Activated CD4-positive, alpha-beta memory T cell treated with anti-CD3 and anti-CD28 coated beads for 36 hours (primary cell): ENCODE measurements around the gene TSPAN16. TPM values are rescaled to one million over a fixed set of nuclear protein-coding genes. Genes with fewer than 3 reads are reported as not detected.
"Not testable (repeated sequence)": the region's sequence is repeated elsewhere in the genome, so short reads cannot be mapped to it uniquely, and the experiment has no call there.

Experiments
- CTCF ChIA-PET: fragments of 350-600 bp; sonication (Branson Sonifier 250); formaldehyde crosslinking; loops from one replicate; lab custom pipeline; 2021; ENCODE audit warnings: antibody characterized with exemption, inconsistent platforms; lab: Charles Lee
- POLR2A ChIA-PET: fragments of 350-600 bp; sonication (Branson Sonifier 250); formaldehyde crosslinking; loops from one replicate; lab custom pipeline; 2021; ENCODE audit warnings: antibody characterized with exemption; lab: Charles Lee
- DNase-seq: peaks from one replicate; pipeline ENCODE4 v3.0.0-alpha.2; 2020
- H3K27ac Mint-ChIP-seq: one replicate; pipeline ENCODE4 v1.8.0; 2021; ENCODE audit warnings: mixed read lengths
- H3K27me3 Mint-ChIP-seq: one replicate; pipeline ENCODE4 v1.8.0; 2021; ENCODE audit warnings: mixed read lengths
- H3K36me3 Mint-ChIP-seq: one replicate; pipeline ENCODE4 v1.8.0; 2021; ENCODE audit warnings: mixed read lengths
- H3K4me1 Mint-ChIP-seq: one replicate; pipeline ENCODE4 v1.8.0; 2021; ENCODE audit warnings: low read depth, mixed read lengths
- H3K4me3 Mint-ChIP-seq: one replicate; pipeline ENCODE4 v1.8.0; 2021; ENCODE audit warnings: mild to moderate bottlenecking, mixed read lengths
- H3K9me3 Mint-ChIP-seq: one replicate; pipeline ENCODE4 v1.8.0; 2021; ENCODE audit warnings: mixed read lengths
- intact Hi-C: fragments of 100-400 bp; cut with micrococcal nuclease; formaldehyde crosslinking; loops from one replicate; pipeline ENCODE4 v1.15.1; 2023
- total RNA-seq, 2 experiments: library from RNA; stranded (reverse); gene quantifications; one replicate each; pipeline ENCODE4 v1.2.3, GENCODE V29; 2021

TSPAN16 gene
- total RNA-seq, 2 experiments from 2014 or later: not detected

DNA sequence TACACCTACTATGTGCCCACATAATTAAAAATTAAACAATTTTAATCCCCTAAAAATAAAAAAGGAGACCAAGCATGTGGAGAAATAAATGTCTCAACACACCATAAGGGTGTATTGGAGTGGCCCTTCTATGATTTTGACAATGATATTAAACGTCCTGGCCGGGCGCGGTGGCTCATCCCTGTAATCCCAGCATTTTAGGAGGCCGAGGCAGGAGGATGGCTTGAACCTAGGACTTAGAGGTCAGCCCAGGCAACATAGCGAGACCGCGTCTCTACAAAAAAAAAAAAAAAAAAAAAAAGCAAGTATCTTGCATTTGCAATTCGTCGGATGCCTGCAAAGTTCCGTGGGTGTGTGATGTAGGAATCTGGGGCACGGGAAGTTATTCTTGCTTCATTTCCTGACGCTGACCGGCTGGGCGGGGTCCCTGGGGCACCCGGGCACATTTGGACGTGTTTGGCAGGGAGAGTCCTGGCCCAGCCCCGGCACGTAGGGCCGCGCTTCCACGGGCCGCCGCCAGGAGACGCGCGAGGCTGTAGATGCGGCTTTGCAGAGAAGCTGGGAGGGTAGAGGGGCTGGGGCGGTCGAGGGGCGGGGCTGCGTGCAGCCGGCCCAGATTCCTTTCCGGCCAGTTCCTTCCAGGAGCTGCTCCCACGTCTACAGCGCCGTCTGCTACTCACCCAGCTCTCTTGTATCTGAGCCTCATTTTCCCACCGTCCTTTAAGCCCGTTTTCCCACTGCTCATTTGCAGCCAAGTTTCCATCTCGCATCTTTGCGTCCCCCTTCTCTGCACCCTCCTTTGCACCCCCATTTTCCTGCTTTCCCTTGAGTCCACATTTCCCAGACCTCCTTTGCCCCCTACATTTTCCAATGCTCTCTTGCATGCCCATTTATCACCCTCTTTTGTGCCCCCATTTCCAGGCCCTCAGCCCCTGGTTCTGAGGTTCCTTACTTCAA is 2.2 kb upstream of the TSPAN16 start:
- Mint-ChIP-seq H3K9me3 (no peaks in the 10 kb centered on the region), H3K27me3 (peaks cover 13% of the 10 kb centered on the region), H3K4me3 (peak overlapping the region; percentile 43), H3K36me3 (no peaks in the 10 kb centered on the region), H3K27ac (no peak overlapping the region), H3K4me1 (peaks cover 10% of the 10 kb centered on the region)
- DNase-seq: peak; percentile 90
- CTCF ChIA-PET: interaction anchor here (0.5 to 4.1 kb wide), 16 partner anchors 11 to 192 kb away, joined by 3 to 23 read pairs (median 3); partner anchors contain the start of genes CCDC159, ELAVL3, SWSAP1 and TMEM205
- POLR2A ChIA-PET: interaction anchor here (0.9 kb wide), 1 partner anchor 31 kb away, joined by 5 read pairs; no protein-coding TSS in a partner anchor
- intact Hi-C loops: loop anchor here (1.0 to 5.0 kb wide), 3 partner anchors 144 to 189 kb away; partner anchors contain the start of genes ODAD3 and PRKCSH

DNA sequence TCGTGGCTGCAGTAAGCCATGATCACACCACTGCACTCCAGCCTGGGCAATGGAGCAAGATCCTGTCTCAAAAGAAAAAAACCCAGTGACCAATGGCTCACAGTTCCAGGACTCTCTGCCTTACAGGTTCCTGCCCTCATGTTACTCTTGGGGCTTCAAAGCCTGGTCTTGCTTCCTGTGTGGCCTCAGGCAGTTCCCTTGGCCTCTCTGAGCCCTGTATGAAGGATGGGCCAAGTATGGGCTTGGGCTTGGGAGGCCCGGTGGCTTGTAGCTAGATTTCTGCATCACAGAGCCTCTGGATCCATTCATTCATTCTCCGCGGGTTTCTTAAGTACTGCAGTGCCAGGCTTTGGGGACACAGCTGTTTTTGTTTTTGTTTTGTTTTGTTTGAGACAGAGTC is 780 bp upstream of the TSPAN16 start:
- POLR2A ChIA-PET: no interaction called here
- CTCF ChIA-PET: interaction anchor here (1.5 to 4.1 kb wide), 3 partner anchors 51 to 188 kb away, joined by 3 to 23 read pairs (median 10); partner anchors contain the start of genes CCDC159 and TMEM205
- intact Hi-C loops: no loop called here

DNA sequence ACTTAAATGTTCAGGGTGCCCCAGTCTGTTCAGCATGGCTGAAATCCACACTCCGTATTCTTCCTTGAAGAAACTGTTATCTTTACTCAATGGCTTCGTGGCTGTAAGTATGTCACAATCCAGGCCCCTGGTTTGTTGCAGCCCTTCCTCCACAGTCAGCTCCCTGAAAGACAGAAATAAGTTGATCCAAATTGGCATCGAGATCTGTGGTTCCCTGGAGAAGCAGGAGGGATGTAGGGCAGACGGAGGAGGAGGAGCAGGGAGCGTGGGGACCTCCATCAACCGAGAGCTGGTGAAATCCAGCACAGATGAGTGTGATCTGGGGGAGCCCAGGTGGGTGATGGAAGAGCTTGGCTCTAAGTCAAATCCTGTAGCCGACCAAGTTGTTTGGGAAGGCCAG is 304 bp downstream of the TSPAN16 start:
- Mint-ChIP-seq H3K4me1 (peaks cover 10% of the 10 kb centered on the region), H3K27ac (no peak overlapping the region), H3K9me3 (no peaks in the 10 kb centered on the region), H3K36me3 (no peaks in the 10 kb centered on the region), H3K27me3 (peaks cover 10% of the 10 kb centered on the region), H3K4me3 (no peak overlapping the region)
- intact Hi-C loops: no loop called here
- DNase-seq: no peak
- ChIA-PET POLR2A (no interaction called here), CTCF (interaction anchor here (1.1 to 4.1 kb wide), 2 partner anchors 79 to 187 kb away, joined by 3 to 23 read pairs; partner anchors contain the start of gene SWSAP1)

More for the DNA sequence above, 780 bp upstream of the TSPAN16 start:
- no peak for DNase-seq
- Mint-ChIP-seq H3K9me3 (no peaks in the 10 kb centered on the region), H3K36me3 (no peaks in the 10 kb centered on the region), H3K4me3 (no peak overlapping the region), H3K27me3 (peaks cover 10% of the 10 kb centered on the region), H3K27ac (no peak overlapping the region), H3K4me1 (peaks cover 10% of the 10 kb centered on the region)

DNA sequence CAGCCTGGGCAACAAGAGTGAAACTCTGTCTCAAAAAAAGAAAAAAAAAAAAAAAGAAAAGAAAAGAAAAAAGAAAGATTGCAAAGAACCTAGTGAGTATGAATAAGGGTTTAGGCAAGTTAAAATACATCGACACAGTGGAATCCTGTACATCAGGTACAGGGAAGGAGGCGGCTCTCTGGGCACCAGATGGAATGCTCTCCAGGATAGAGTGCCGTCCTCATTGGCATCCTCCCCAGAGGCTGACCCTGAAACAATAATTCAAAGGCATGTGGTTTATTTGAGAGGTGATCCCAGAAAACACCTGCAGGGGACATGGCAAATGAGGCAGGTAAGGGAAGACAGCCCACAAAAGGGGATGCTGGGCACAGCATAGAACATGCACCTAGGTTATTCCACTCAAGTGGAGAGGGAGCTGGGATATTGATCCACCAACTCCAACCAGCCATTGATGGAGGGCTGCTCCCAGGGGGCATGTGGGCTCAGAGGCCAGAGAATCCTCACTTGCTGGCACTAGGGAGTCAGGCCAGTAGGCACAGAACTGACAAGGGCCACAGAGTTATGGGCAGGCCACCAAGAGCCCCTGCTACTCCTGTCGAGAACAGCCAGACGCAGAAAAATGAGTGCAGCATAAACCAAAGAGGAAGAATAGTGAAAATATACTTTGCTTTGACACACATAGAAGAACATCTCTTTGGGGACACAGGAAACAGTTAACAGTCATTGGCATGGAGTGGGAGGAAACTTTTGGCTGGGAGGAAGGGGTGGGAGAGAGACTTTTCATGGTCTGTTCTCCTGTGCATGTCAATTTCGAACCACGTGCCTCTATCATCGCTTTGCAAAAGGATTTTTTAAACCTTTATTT is 4.2 kb downstream of the TSPAN16 start:
- Mint-ChIP-seq H3K27ac (no peak overlapping the region), H3K27me3 (peaks cover 5% of the 10 kb centered on the region), H3K36me3 (no peaks in the 10 kb centered on the region), H3K9me3 (no peaks in the 10 kb centered on the region), H3K4me1 (no peaks in the 10 kb centered on the region), H3K4me3 (no peak overlapping the region)
- DNase-seq: no peak
- POLR2A ChIA-PET: no interaction called here
- CTCF ChIA-PET: no interaction called here
- intact Hi-C loops: no loop called here

DNA sequence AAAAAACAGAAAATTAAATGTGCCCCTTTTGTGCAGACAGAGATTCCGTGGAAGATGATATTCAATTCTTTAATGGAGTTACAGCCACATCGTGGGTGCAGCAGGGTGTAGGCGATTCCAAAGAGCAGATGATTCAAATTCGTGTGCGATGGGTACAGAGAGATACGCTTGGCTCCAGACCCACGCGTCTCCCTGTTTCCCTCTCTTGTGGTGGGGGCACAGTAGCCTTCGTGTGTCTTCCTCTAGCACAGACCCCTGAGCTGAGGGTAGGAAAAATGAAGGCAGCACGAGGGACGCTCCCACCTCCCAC is 4.8 kb downstream of the TSPAN16 start:
- H3K27me3 Mint-ChIP-seq: peaks cover 5% of the 10 kb centered on the region
- no peaks in the 10 kb centered on the region for H3K36me3 Mint-ChIP-seq
- ChIA-PET CTCF (no interaction called here), POLR2A (no interaction called here)
- H3K9me3 Mint-ChIP-seq: no peaks in the 10 kb centered on the region
- no peak for DNase-seq
- H3K27ac Mint-ChIP-seq: no peak overlapping the region
- intact Hi-C loops: no loop called here
- H3K4me1 Mint-ChIP-seq: no peaks in the 10 kb centered on the region
- H3K4me3 Mint-ChIP-seq: no peak overlapping the region

DNA sequence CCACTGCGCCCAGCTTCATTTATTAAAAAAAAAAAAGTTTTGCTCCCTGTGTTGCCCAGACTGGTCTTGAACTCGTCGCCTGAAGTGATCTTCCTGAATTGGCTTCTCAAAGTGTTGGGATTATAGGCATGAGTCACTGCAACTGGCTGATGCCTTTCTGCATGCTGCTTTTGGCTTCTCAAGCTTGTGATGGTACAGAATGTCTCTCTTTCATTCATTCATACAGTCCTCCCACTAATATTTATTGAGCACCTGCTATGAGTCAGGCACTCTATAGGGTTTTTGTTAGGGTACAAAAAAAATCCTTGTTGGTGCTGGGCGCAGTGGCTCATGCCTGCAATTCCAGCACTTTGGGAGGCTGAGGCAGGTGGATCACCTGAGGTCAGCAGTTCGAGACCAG is 9.0 kb downstream of the TSPAN16 start:
- Mint-ChIP-seq H3K36me3 (no peaks in the 10 kb centered on the region), H3K27me3 (peaks cover 6% of the 10 kb centered on the region), H3K9me3 (no peaks in the 10 kb centered on the region), H3K27ac (no peak overlapping the region), H3K4me3 (no peak overlapping the region), H3K4me1 (no peaks in the 10 kb centered on the region)
- CTCF ChIA-PET: interaction anchor here (0.6 kb wide), 1 partner anchor 147 kb away, joined by 3 read pairs; no protein-coding TSS in a partner anchor
- intact Hi-C loops: no loop called here
- POLR2A ChIA-PET: no interaction called here
- no peak for DNase-seq

DNA sequence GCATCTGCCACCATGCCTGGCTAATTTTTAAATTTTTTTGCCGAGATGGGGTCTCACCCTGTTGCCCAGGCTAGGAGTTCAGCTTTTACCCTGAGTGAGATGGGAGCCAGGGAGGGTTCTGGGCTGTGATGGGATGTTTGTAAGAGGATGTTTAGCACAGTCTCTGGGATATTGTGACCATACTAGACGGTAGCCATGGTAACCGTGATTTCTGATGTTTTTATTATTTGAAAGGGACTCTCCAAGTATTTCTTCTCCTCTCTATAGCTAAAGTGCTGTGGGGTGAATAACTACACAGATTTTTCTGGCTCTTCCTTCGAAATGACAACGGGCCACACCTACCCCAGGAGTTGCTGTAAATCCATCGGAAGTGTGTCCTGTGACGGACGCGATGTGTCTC is 10.4 kb downstream of the TSPAN16 start:
- Mint-ChIP-seq H3K9me3 (no peaks in the 10 kb centered on the region), H3K4me3 (no peak overlapping the region), H3K4me1 (no peaks in the 10 kb centered on the region), H3K36me3 (no peaks in the 10 kb centered on the region), H3K27me3 (peaks cover 7% of the 10 kb centered on the region), H3K27ac (no peak overlapping the region)
- CTCF ChIA-PET: no interaction called here
- POLR2A ChIA-PET: no interaction called here
- no peak for DNase-seq
- intact Hi-C loops: no loop called here

DNA sequence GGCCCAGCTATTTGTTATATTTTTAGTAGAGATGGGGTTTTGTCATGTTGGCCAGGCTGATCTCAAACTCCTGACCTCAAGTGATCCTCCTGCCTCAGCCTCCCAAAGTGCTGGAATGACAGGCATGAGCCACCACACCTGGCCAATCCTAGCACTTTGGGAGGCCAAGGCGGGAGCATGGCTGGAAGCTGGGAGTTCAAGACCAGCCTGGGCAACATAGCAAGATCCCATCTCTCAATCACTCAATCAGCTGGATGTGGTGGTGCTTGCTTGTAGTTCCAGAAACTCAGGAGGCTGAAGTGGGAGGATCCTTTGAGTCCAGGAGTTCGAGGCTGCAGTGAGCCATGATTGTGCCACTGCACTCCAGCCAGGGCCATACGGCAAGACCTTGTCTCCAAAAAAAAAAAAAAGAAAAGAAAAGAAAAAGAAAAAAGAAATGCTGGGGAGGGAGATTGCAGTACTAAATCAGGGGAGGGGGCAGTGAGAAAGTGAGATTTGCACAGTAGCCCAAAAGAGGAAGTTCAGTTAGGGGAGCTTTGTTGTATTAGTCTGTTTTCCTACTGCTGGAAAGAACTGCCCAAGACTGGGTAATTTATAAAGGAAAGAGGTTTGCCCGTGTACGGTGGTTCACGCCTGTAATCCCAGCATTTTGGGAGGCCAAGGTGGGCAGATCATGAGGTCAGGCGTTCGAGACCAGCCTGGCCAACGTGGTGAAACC is 24.5 kb downstream of the TSPAN16 start:
- CTCF ChIA-PET, H3K4me3 Mint-ChIP-seq, H3K36me3 Mint-ChIP-seq, H3K9me3 Mint-ChIP-seq, DNase-seq, POLR2A ChIA-PET, H3K27ac Mint-ChIP-seq, intact Hi-C loops, H3K27me3 Mint-ChIP-seq: not testable (repeated sequence)
- H3K4me1 Mint-ChIP-seq: peaks cover 13% of the 10 kb centered on the region

DNA sequence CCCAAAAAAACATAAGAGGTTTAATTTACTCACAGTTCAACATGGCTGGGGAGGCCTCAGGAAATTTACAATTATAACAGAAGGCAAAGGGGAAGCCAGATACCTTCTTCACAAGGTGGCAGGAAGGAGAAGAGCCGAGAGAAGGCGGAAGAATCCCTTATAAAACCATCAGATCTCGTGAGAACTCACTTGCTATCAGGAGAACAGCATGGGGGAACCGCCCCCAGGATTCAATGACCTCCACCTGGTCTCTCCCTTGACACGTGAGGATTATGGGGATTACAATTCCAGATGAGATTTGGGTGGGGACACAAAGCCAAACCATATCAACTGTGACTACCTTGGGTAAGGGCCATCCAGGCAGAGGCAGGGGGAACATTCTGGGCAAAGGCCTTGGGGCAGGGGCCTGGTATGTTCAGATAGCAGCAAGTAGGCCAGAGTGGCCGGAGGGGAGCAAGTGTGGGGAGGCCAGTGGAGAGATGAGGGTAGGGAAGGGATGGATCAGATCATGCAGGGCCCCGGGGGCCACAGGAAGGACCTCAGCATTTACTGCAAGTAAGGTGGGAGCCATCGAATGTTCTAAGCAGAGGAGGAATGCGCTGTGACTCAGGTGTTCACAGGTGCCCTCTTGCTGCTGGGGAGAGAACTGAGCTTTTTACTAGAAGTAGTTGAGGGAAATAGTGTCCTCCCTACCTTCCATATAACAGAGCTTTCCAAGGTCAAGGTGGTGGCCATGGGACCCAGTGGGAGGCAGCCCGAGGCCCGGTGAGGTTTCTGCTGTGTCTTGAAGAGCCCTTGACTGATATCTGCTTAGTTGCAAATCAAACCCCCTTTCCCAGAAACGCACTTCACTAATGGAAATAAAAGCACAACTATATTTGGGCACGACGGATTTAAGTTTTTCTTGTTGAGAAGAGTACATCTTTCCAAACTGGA is 25.5 kb downstream of the TSPAN16 start:
- ChIA-PET CTCF (interaction anchor here (1.7 kb wide), 1 partner anchor 60 kb away, joined by 5 read pairs; no protein-coding TSS in a partner anchor), POLR2A (interaction anchor here (0.6 to 1.4 kb wide), 2 partner anchors 11 to 16 kb away, joined by 4 read pairs; no protein-coding TSS in a partner anchor)
- Mint-ChIP-seq H3K4me3 (no peak overlapping the region), H3K27ac (no peak overlapping the region), H3K36me3 (peaks cover 2% of the 10 kb centered on the region), H3K4me1 (peaks cover 13% of the 10 kb centered on the region), H3K9me3 (no peaks in the 10 kb centered on the region), H3K27me3 (no peaks in the 10 kb centered on the region)
- intact Hi-C loops: no loop called here
- DNase-seq: no peak

DNA sequence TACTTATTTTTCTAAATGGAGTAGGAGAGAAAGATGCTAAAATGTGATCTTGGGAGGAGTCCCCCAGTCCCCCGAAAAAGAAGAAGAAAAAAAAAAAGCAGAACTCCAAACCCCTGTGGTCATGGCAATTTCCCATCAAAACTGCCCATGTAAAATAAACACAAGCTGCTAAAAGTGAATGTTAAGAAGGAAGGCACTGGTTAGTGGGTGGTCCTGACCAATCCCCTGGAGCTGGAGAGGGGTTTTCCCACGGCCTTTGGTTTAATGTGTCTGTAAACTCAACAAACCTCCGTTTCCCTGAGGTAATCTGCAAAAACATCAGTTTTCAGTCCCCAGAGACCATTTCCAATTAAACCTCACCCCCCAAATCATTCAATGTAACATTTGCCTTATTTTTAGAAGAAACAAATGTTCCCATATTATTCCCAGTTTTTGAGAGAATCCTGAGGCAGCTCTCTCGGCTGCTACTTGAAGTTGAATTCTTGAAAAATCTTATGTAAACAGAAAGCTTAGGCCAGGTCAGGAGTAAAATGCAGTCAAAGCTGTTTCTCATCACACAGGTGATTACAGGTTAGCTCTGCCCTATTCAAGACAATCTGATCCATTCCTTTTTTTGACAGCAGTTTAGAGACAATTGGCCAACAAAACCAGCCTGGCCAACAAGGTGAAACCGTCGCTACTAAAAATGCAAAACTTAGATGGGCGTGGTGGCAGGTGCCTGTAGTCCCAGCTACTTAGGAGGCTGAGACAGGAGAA is 26.5 kb downstream of the TSPAN16 start:
- Mint-ChIP-seq H3K27ac (no peak overlapping the region), H3K36me3 (peaks cover 2% of the 10 kb centered on the region), H3K9me3 (no peaks in the 10 kb centered on the region), H3K4me3 (no peak overlapping the region), H3K27me3 (no peaks in the 10 kb centered on the region), H3K4me1 (peaks cover 13% of the 10 kb centered on the region)
- CTCF ChIA-PET: interaction anchor here (1.0 to 1.7 kb wide), 2 partner anchors 59 to 160 kb away, joined by 3 to 5 read pairs; no protein-coding TSS in a partner anchor
- POLR2A ChIA-PET: interaction anchor here (1.4 kb wide), 1 partner anchor 17 kb away, joined by 4 read pairs; no protein-coding TSS in a partner anchor
- DNase-seq: no peak
- intact Hi-C loops: no loop called here
